Activated CD8-positive, alpha-beta memory T cell treated with anti-CD3 and anti-CD28 coated beads for 24 hours (primary cell): ENCODE data around the gene ARHGAP5.
A peak's percentile ranks its signal among the peaks of the same experiment; 100 is the strongest.

Source experiments
- DNase-seq: peaks from one replicate; pipeline ENCODE4 v3.0.0-alpha.2; 2020

Gene ARHGAP5

GRCh38 chr14:32077081-32078022 lies at the start of gene ARHGAP5:
Gene ARHGAP5, plus strand, starts transcription at chr14:32077304. Its CDS starts 13,366 bp downstream, at chr14:32090670.
- DNase-seq = peak; percentile 80

DNA sequence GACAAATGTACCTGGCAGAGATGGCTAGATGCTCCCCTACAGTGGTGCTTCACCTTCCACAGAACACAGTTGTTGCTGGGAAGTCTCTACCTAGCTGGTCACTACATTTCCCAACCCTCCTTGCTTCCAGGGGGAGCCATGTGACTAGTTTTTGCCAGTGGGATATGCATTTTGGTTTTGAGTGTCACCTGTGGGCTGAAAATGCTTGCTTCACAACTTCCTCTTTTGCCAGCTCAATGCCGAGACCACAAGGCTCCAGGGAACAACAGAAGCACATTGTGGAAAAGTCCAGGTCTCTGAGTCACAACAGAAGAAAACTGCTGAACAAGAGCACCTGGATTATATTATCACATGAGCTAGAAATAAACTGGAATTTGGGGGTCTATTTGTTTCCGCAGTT lies 48.5 kb upstream of the ARHGAP5 start:
- DNase-seq = no peak

DNA sequence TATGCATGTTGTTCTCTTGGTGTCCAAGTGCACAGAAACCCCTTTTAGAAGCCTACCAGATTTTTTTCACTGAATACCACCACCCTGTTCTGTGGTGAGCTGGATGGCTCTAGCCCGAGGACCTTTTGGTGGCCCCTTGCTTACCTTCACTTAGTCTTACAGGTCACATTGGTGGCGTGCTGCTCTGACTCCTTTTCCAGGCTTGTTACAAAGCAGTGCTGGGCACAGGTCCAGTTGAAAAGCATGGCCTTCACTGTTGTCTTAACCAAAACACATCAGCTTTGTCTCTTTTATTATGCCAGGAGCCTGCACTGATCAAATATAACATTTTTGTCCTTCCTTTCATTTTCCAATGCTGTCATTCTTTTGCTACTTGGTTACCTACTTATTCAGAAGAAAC lies 43.6 kb upstream of the ARHGAP5 start:
- no peak for DNase-seq

GRCh38 chr14:32038876-32039275 lies 38.2 kb upstream of the ARHGAP5 start:
- DNase-seq = no peak

DNA sequence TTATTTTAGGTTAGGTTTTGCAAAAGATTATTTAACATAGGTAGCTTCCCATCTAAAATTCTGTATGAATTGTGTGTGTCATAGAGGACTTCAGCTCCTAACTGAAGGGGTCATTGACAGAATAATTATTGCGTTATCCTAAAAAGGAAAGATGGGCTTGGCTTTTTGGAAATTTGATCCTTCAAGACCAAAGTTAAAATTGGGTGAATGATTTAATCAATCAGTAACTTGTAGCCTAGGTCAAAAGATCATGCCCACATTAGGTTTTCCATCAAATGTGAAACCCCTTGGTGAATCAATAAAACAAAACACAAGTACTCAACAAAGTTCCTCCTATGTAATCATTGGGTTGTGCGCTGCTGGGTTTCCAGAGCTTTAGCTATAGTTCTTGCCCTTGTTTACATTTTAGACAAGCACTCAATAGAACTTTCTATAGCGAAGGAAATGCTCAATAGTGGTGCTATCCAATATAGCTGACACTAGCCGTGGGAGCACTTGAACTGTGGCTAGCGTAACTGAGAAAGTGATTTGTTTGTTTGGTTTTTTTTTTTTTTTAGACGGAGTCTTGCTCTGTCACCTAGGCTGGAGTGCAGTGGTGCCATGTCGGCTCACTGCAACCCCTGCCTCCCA lies 37.6 kb upstream of the ARHGAP5 start:
- no peak for DNase-seq

- no peak for DNase-seq
Measured at GRCh38 chr14:32043624-32044023, 33.5 kb upstream of the ARHGAP5 start.

- DNase-seq = no peak
Measured at GRCh38 chr14:32044454-32044853, 32.6 kb upstream of the ARHGAP5 start.

DNA sequence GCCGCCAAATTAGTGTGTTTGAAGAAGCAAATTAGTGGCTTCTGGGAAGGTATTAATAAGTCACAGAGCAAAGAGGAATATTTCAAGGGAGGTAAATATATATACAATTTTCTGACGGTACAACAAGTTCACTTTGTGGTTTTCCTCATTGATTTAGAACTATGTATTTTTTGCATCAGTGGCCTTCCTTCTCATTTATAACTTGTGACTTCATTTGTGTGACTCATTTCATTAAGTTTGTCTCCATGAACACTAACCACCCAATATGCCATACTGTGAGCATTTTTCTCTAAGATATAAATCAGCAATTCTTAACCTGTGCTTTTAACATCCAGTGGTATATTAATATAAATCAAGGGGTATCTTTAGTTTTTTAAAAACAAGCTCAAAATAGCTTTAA lies 29.3 kb upstream of the ARHGAP5 start:
- DNase-seq = no peak

- DNase-seq = no peak
Measured at GRCh38 chr14:32049361-32050088, 27.6 kb upstream of the ARHGAP5 start.

DNA sequence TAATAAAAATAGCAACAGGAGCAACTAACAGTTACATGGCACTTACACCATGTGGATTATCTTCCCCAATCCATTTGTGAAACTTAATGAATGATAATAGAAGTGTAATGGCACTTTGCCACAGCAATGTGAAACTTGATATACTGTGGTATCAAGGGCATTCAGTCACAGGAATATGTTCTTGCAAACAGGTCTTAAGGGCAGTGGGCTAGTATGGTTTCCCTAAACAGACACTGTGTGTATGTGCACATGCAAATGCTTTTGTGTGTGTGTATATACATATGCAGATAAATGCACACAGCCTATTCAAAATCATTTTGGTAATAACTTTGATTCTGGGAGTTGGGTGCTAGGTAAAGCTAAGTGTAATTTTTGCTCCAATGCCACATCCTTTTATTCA lies 26.2 kb upstream of the ARHGAP5 start:
- DNase-seq = no peak

DNA sequence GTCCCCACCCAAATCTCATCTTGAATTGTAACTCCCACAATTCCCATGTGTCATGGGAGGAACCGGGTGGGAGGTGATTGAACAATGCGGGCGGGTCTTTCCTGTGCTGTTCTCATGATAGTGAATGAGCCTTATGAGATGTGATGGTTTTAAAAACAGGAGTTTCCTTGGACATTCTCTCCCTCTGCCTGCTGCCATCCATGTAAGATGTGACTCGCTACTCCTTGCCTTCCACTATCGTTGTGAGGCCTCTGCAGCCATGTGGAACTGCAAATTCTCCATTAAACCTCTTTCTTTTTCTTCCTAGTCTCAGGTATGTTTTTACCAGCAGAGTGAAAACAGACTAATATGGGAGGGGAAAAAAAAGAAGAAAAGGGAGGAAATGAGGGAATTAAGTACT lies 22.6 kb upstream of the ARHGAP5 start:
- DNase-seq = no peak

DNA sequence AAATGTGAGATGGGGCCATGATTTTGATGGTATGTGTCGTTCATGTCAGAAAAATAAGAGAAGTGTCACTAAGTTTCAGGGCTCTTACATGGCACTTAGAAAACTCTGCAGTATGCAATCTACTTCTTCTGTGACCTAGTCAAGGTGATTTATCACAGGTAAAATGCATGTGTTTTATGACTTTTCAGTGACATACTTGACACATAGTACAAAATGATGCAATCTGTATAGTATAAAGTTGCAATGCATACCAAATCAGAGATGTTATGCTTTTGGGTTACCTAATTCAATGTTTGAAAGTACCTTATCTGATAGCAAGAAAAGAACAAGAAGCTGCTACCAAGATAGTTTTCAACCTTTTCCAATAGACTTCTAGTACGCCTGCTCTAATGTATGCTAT lies 21.9 kb upstream of the ARHGAP5 start:
- DNase-seq = no peak

DNA sequence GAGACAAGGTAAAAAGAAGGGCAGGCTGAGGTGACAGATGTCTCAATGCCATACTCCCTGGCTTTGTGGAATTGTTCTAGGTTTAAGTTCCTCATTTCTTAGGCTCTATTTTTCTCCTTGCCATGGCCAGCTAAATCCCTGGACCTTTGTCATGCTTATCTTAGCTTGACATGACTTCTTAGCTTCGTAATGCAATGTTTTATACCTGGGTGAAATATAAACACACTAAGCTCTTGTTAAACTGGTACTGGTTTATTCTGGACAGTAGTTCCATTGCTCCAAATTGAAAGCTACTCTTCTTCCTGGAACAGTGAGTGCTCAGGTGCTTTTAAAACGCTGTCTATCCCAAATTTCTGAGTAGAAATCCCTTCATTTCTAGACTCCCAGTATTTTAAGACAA lies 17.4 kb upstream of the ARHGAP5 start:
- no peak for DNase-seq

DNA sequence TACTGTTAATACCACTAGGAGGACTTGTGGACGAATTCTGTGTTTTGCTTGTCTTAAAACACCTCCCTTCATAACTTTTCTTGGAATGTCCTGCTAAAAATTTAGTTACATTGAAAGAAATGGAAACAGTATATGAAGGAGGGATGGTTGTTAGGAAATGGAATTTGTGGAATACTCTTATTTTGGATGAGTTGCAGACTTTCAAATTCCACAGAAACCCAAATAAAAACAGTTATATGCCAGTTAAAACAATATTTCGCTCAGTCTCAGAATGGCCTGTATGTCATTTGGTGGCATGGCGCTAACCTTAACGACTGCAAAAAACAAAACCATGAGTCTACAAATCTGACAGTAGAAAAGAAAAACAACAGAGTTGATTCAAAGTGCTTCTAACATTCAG lies 12.2 kb upstream of the ARHGAP5 start:
- no peak for DNase-seq

GRCh38 chr14:32068708-32069107 lies 8.4 kb upstream of the ARHGAP5 start:
- no peak for DNase-seq

GRCh38 chr14:32070282-32070681 lies 6.8 kb upstream of the ARHGAP5 start:
- DNase-seq = no peak

GRCh38 chr14:32072676-32073075 lies 4.4 kb upstream of the ARHGAP5 start:
- no peak for DNase-seq

DNA sequence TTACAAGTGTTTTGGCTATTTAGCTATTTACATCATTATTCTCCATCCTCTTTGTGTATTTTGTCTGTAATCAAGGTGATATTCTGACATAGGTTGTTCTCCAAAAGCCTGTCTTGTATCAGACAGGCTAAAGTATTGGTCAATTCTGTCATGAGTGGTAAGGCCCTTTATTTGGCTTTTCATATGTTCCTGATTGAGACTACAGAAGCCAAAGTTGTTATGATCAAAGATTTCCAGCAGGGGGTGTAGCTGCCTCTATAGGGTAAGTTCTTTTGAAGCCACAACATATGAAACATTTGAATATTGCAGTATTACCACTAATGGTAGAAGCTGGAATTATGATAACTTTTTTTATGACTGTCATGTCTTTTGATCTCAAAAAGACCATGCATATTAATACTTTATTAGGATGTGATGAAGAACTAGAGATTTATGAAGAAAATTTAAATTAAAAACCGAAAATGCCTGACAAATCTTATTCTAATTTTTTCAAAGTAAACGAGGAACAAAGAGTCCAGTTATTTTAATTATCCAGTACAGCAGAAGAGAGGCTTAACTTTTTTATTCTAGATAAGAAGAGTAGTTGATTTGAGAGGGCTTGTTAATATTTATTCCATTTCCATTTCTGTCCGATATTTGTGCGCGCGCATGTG lies 3.4 kb upstream of the ARHGAP5 start:
- DNase-seq = no peak

DNA sequence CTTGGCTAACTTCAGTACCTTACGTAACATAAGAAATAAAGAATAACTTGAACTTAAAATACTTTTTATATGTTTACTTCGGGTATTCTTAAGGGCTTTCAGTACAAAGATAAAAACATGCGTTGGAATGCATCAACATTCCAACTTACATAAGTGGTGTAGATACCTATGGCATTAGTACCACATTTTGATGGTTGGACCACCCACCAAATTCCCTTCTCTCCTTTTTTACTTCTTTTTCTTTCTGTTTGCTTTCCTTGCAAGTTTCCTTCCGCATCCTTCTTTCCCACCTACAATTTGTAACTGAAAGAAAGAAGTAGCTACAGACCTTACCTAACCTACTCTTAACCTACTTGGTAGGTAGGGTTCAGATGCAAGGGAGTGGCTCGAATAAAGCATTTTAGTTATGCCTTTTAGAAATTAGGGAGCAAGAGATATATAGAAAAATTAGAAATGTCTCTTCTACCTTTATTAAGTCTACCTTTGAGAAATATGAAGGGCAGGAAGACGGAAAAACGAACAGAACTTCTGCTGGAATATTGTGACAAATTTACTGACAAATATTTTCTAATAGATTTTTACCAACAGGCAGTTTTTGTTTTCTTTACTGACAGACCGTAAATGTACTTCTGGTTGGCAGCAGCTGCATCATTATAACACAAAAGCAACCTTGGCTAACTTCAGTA lies 2.1 kb upstream of the ARHGAP5 start:
- no peak for DNase-seq

DNA sequence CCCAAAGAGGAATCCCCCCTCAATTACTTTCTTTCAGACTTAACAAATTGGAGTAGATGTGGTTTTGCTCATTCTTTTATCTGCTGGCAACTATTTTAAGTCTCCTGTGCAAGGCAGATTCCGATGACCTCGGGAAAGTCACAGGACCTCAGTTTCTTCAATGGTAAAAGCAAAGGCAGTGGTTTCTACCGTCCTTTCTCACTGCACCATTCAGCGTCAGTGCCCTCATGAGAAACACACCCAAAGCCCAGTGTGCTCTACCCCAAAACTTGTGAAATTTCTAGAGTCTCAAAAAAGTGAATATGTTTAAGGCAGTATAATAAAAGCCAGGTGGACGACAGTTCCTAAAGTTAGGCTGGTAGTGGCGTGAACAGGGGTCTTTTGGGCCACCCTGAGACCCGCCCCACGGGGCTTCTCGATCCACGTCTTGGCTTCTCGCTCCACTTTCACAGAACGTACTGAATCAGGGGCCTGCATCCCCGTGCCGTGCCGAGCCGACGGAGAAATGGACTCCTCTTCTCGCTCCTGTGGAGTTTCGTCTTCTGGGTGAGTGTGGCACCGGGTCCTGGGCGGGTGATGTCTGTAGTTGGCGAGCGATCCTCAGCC lies 1.3 kb upstream of the ARHGAP5 start:
- no peak for DNase-seq

DNA sequence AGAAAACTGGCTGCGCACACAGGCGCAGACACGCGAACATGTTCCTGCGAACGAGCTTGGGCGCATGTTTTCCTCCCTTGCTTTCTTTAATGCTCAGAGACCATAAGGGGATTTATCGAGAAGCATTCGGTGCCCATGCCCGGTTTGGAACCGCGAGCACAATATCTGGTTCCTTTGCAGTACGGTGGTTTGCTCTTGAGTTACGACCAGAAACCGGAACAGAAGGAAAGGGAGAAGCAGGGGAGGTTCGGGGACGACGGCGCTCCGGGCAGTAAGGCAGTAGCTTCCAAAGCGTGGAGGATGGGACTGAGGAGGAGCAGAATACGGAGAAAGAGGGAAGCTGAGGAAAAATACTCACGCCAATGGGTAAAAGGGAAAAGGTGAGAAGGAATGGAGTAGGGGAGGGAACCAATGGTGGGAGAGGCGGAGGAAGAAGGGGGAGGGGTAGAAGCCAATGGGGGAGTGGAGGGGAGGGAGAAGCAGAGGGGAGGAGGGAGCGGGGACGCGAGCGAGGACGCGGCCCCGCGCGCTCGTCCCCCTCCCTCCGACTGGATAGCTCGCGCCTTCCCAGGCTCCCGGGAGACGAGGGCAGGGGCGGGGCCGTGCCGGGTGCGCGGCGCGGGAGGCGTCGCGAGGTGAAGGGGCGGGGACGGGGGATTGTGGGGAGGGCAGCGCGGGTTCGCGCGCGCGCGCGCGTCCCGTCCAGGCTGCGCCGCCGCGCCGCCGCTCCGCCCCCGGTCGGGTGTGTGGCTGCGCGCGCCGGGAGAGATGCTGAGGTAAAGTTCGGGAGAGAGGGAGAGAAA lies 625 bp upstream of the ARHGAP5 start:
- DNase-seq = peak; percentile 91
